ENCODE measurements around the gene CPNE6.
A peak's percentile ranks its signal among the peaks of the same experiment; 100 is the strongest.

Gene CPNE6

GRCh38 chr14:24081739-24082211 is 10.4 kb downstream of the CPNE6 start (continued):
- peak; percentile 10; the same call in 1 of the 2 replicates for TF ChIP-seq ZIC2 (tag by site-specific recombination; IDR thresholded peaks at IDR 0.05)

GRCh38 chr14:24082411-24083080 is 11.2 kb downstream of the CPNE6 start:
- Histone ChIP-seq H3K9me3 (ENCODE audit: control insufficient read depth, insufficient read depth, low read depth, low read length) (no peaks in the 10 kb centered on the region), H3K36me3 (ENCODE audit: control insufficient read depth in 2 of 2, insufficient read depth in 1 of 2, low read length in 2 of 2) (no peaks in the 10 kb centered on the region), H3K4me1 (ENCODE audit: control insufficient read depth, insufficient read depth, low read length) (peaks cover 10% of the 10 kb centered on the region), H3K27ac (ENCODE audit: extremely low read depth, low read depth, low read length) (no peak overlapping the region), H3K4me3 (ENCODE audit: low read depth, low read length) (no peak overlapping the region)
- no peak for TF ChIP-seq ZBTB1 (tag by site-specific recombination; IDR thresholded peaks at IDR 0.05)
- TF ChIP-seq ZNF26 (tag by site-specific recombination; IDR thresholded peaks at IDR 0.05) = no peak
- no peak for TF ChIP-seq ZSCAN18 (tag by site-specific recombination; IDR thresholded peaks at IDR 0.05)
- TF ChIP-seq SCRT1 (tag by site-specific recombination; IDR thresholded peaks at IDR 0.05; ENCODE audit: borderline replicate concordance) = no peak
- no peak for TF ChIP-seq ZNF121 (tag by site-specific recombination; IDR thresholded peaks at IDR 0.05)
- TF ChIP-seq ZNF146 (tag by site-specific recombination; IDR thresholded peaks at IDR 0.05) = no peak
- ChIA-PET CTCF (interaction anchor here (0.5 to 6.0 kb wide), 4 partner anchors 9 to 85 kb away, joined by 3 to 77 read pairs (median 18); partner anchors contain the start of gene PCK2), POLR2A (interaction anchor here (1.2 to 3.7 kb wide), 4 partner anchors 11 to 59 kb away, joined by 3 to 27 read pairs (median 4); partner anchors contain the start of genes EMC9 and PCK2)

- Histone ChIP-seq H3K9me3 (ENCODE audit: control insufficient read depth, insufficient read depth, low read depth, low read length) (no peaks in the 10 kb centered on the region), H3K27ac (ENCODE audit: extremely low read depth, low read depth, low read length) (no peak overlapping the region), H3K36me3 (ENCODE audit: control insufficient read depth in 2 of 2, insufficient read depth in 1 of 2, low read length in 2 of 2) (no peaks in the 10 kb centered on the region), H3K4me3 (ENCODE audit: low read depth, low read length) (no peak overlapping the region), H3K4me1 (ENCODE audit: control insufficient read depth, insufficient read depth, low read length) (peaks cover 7% of the 10 kb centered on the region; the same call in 1 of the 2 replicates)
- TF ChIP-seq ZNF223 (tag by site-specific recombination; IDR thresholded peaks at IDR 0.05) (no peak), ZNF155 (tag by site-specific recombination; IDR thresholded peaks at IDR 0.05) (no peak), ZNF561 (tag by site-specific recombination; IDR thresholded peaks at IDR 0.05; ENCODE audit: borderline replicate concordance) (no peak), ZNF544 (tag by site-specific recombination; IDR thresholded peaks at IDR 0.05) (no peak), ZNF48 (tag by site-specific recombination; IDR thresholded peaks at IDR 0.05) (no peak), ZNF121 (tag by site-specific recombination; IDR thresholded peaks at IDR 0.05) (no peak)
- ChIA-PET POLR2A (interaction anchor here (1.3 kb wide), 1 partner anchor 31 kb away, joined by 3 read pairs; no protein-coding TSS in a partner anchor), CTCF (interaction anchor here (6.0 kb wide), 1 partner anchor 8 kb away, joined by 77 read pairs; the partner anchor contains the start of gene PCK2)
These were observed 12.1 kb downstream of the CPNE6 start for GRCh38 chr14:24083462-24083861.

GRCh38 chr14:24084440-24084839 is 13.1 kb downstream of the CPNE6 start:
- Histone ChIP-seq H3K9me3 (ENCODE audit: control insufficient read depth, insufficient read depth, low read depth, low read length) (no peaks in the 10 kb centered on the region), H3K36me3 (ENCODE audit: control insufficient read depth in 2 of 2, insufficient read depth in 1 of 2, low read length in 2 of 2) (no peaks in the 10 kb centered on the region), H3K4me3 (ENCODE audit: low read depth, low read length) (no peak overlapping the region), H3K27ac (ENCODE audit: extremely low read depth, low read depth, low read length) (no peak overlapping the region), H3K4me1 (ENCODE audit: control insufficient read depth, insufficient read depth, low read length) (peaks cover 7% of the 10 kb centered on the region; the same call in 1 of the 2 replicates)
- TF ChIP-seq ZNF114 (tag by site-specific recombination; IDR thresholded peaks at IDR 0.05) (no peak), BCL6B (tag by site-specific recombination; IDR thresholded peaks at IDR 0.05) (no peak), OSR2 (tag by site-specific recombination; IDR thresholded peaks at IDR 0.05) (no peak)
- ChIA-PET POLR2A (interaction anchor here (1.5 kb wide), 1 partner anchor 10 kb away, joined by 8 read pairs; the partner anchor contains the start of gene PCK2), CTCF (interaction anchor here (0.8 to 3.0 kb wide), 3 partner anchors 9 to 26 kb away, joined by 4 to 18 read pairs (median 6); no protein-coding TSS in a partner anchor)

All from HEK293 (cell line).